K562 (cell line): ENCODE data around the gene UQCC2. TPM values are rescaled to one million over a fixed set of nuclear protein-coding genes. Genes with fewer than 3 reads are reported as not detected.

Source experiments
- ATAC-seq: fragments of 200-7000 bp; cut with Tn5 transposase; 3 replicates; pipeline ENCODE4 v1.9.1; 2020; ENCODE audit warnings: moderate library complexity
- BruUV-seq: library from RNA; stranded (reverse); fragments of 400-500 nt; replicated peaks from 2 replicates; lab custom pipeline; 2021; lab: Mats Ljungman, UMichigan
- CTCF ChIA-PET: fragments of 300-600 bp; formaldehyde crosslinking; extraction: SDS; loops from one replicate; lab custom pipeline; 2021; ENCODE audit warnings: low intra/inter-chr PET ratio; lab: Yijun Ruan, JAX
- POLR2A ChIA-PET: fragments of 300-600, 350-650 bp; sonication (Branson Sonifier 250); formaldehyde crosslinking; extraction: SDS; loops from one replicate; lab custom pipeline; 2021; ENCODE audit warnings: antibody characterized with exemption, inconsistent platforms; lab: Yijun Ruan, JAX
- DNase-seq, 4 experiments: peaks; one replicate each; pipeline versions ENCODE4 v3.0.0 to v3.0.0-alpha.2; 2011 to 2018; ENCODE audit warnings: low spot score in 3 of 4, mixed read lengths in 3 of 4; ENCODE audit errors: extremely low read depth in 1 of 4
- FAIRE-seq: peaks from 2 replicates; lab custom pipeline; 2011; peaks lifted over from hg19 to GRCh38; lab: Jason Lieb, UNC
- H2AFZ ChIP-seq: 2 replicates; pipeline ENCODE4 v1.6.0; 2011; ENCODE audit warnings: low read depth, low read length, control low read depth, inconsistent platforms
- H3K27ac ChIP-seq: fragments of 200-600 bp; 3 replicates; pipeline ENCODE4 v1.8.0; 2011; ENCODE audit warnings: low read depth, mild to moderate bottlenecking, control low read depth, inconsistent platforms, low read length, moderate library complexity, mixed read lengths; ENCODE audit errors: extremely low read depth
- H3K27me3 ChIP-seq, 2 experiments: fragments of 300-600 bp in 1 of 2; 2 replicates in 1 of 2; 3 replicates in 1 of 2; pipeline versions ENCODE4 v1.6.0 to v1.8.0; 2011; ENCODE audit warnings: inconsistent platforms in 2 of 2, low read length in 2 of 2, mild to moderate bottlenecking in 1 of 2, mixed read lengths in 1 of 2, moderate library complexity in 1 of 2; ENCODE audit not compliant: control insufficient read depth in 2 of 2, insufficient read depth in 2 of 2
- H3K36me3 ChIP-seq: fragments of 300-600 bp; 3 replicates; pipeline ENCODE4 v1.8.0; 2011; ENCODE audit warnings: mild to moderate bottlenecking, low read length, inconsistent platforms; ENCODE audit not compliant: control insufficient read depth, insufficient read depth
- H3K4me1 ChIP-seq, 2 experiments: fragments of 200-600 bp in 1 of 2; replicated peaks in 1 of 2; 2 replicates in 1 of 2; 3 replicates in 1 of 2; pipeline versions ENCODE4 v1.5.1 to v1.8.0; 2011; ENCODE audit warnings: inconsistent platforms in 2 of 2, low read length in 2 of 2, mild to moderate bottlenecking in 1 of 2, mixed read lengths in 1 of 2, moderate library complexity in 1 of 2; ENCODE audit not compliant: control insufficient read depth in 2 of 2, insufficient read depth in 2 of 2
- H3K4me2 ChIP-seq: 2 replicates; pipeline ENCODE4 v1.6.1; 2011; ENCODE audit warnings: low read length, control low read depth, inconsistent platforms, mixed read lengths; ENCODE audit not compliant: insufficient read depth
- H3K4me3 ChIP-seq: fragments of 200-600 bp; sonication (generic), shearing (Covaris generic); 2 replicates; pipeline ENCODE4 v1.5.1; 2016; ENCODE audit warnings: control low read depth, inconsistent platforms
- H3K79me2 ChIP-seq: fragments of 200-600 bp; 3 replicates; pipeline ENCODE4 v1.8.0; 2011; ENCODE audit warnings: low read length, inconsistent platforms; ENCODE audit not compliant: control insufficient read depth, insufficient read depth
- H3K9ac ChIP-seq, 2 experiments: 2 replicates each; pipeline versions ENCODE4 v1.6.0 to v1.6.1; 2011; ENCODE audit warnings: low read depth in 2 of 2, low read length in 2 of 2, control low read depth in 1 of 2, inconsistent platforms in 1 of 2, mild to moderate bottlenecking in 1 of 2, mixed read lengths in 1 of 2; ENCODE audit not compliant: insufficient read depth in 1 of 2
- H3K9me1 ChIP-seq: one replicate; pipeline ENCODE4 v1.6.0; 2011; ENCODE audit warnings: inconsistent platforms, mild to moderate bottlenecking, low read length, moderate library complexity; ENCODE audit not compliant: control insufficient read depth, insufficient read depth
- H3K9me3 ChIP-seq: replicated peaks from 2 replicates; pipeline ENCODE4 v1.5.1; 2011; ENCODE audit warnings: low read depth, low read length, inconsistent platforms; ENCODE audit not compliant: control insufficient read depth, insufficient read depth
- H4K20me1 ChIP-seq: replicated peaks from 2 replicates; pipeline ENCODE4 v1.6.1; 2011; ENCODE audit warnings: low read length, inconsistent platforms, mixed read lengths; ENCODE audit not compliant: control insufficient read depth, insufficient read depth
- ARID3B ChIP-seq: fragments of 250-450 bp; sonication (Bioruptor Pico); IDR thresholded peaks from 2 replicates; pipeline ENCODE4 v1.4.0; 2020; ENCODE audit warnings: borderline replicate concordance
- CREB5 ChIP-seq: fragments of 250-450 bp; sonication (Bioruptor Pico); IDR thresholded peaks from 2 replicates; pipeline ENCODE4 v1.5.0; 2020; ENCODE audit warnings: mild to moderate bottlenecking
- CREM ChIP-seq: IDR thresholded peaks from 2 replicates; pipeline ENCODE4 v1.6.1; 2014; ENCODE audit warnings: antibody characterized with exemption, low read depth
- CSDE1 ChIP-seq, 2 experiments: fragments of 450-650 bp; IDR thresholded peaks; 2 replicates each; pipeline ENCODE4 v1.6.1; 2016; ENCODE audit warnings: mild to moderate bottlenecking in 1 of 2
- FOXK1 ChIP-seq: sonication (generic); formaldehyde crosslinking; IDR thresholded peaks from 2 replicates; pipeline ENCODE4 v1.8.0; 2022; ENCODE audit warnings: missing genetic modification reagents, mild to moderate bottlenecking, borderline replicate concordance
- KLF10 ChIP-seq: fragments of 250-450 bp; sonication (Bioruptor Pico); IDR thresholded peaks from 2 replicates; pipeline ENCODE4 v1.6.1; 2021; ENCODE audit warnings: matching md5 sums
- MCM5 ChIP-seq: fragments of 450-650 bp; IDR thresholded peaks from 2 replicates; pipeline ENCODE4 v1.6.1; 2016; ENCODE audit warnings: low read depth
- MNT ChIP-seq, 2 experiments: fragments of 450-650 bp; conservative IDR thresholded peaks; 2 replicates each; pipeline ENCODE4 v1.6.1; 2017; ENCODE audit warnings: mild to moderate bottlenecking in 2 of 2, moderate library complexity in 2 of 2
- TAL1 ChIP-seq: fragments of 450-650 bp; IDR thresholded peaks from 2 replicates; pipeline ENCODE4 v1.6.1; 2016; ENCODE audit warnings: mild to moderate bottlenecking
- THAP7 ChIP-seq: fragments of 250-450 bp; sonication (Bioruptor Pico); IDR thresholded peaks from 2 replicates; pipeline ENCODE4 v1.5.0; 2021
- TOE1 ChIP-seq, 2 experiments: fragments of 450-650 bp in 1 of 2; sonication (generic) in 1 of 2; formaldehyde crosslinking in 1 of 2; IDR thresholded peaks; 2 replicates each; pipeline versions ENCODE4 v1.7.1 to v1.8.0; 2016 to 2022; ENCODE audit warnings: borderline replicate concordance in 2 of 2, mild to moderate bottlenecking in 2 of 2, antibody characterized with exemption in 1 of 2, inconsistent platforms in 1 of 2, low read depth in 1 of 2, missing genetic modification reagents in 1 of 2, moderate library complexity in 1 of 2
- XRCC3 ChIP-seq: fragments of 450-650 bp; IDR thresholded peaks from 2 replicates; pipeline ENCODE4 v1.6.1; 2017; ENCODE audit warnings: mild to moderate bottlenecking, moderate library complexity
- ZNF398 ChIP-seq: fragments of 250-450 bp; sonication (Bioruptor Pico); IDR thresholded peaks from 2 replicates; pipeline ENCODE4 v1.8.0; 2021; ENCODE audit warnings: moderate library complexity, mild to moderate bottlenecking, inconsistent platforms
- WGBS: fragments of 100-300 bp; shearing (Covaris generic); methylation state at CpG from one replicate; pipeline ENCODE4 v1.1.6; 2016; ENCODE audit warnings: low coverage, mixed read lengths; ENCODE audit not compliant: insufficient coverage; ENCODE audit errors: missing lambda C conversion rate; 5-methylcytosine and 5-hydroxymethylcytosine counted together
- in situ Hi-C: fragments of 300-500 bp; cut with MboI; formaldehyde crosslinking; loops from 4 replicates; pipeline ENCODE4 v1.15.0; 2018; ENCODE audit warnings: inconsistent platforms, mixed read lengths
- intact Hi-C: fragments of 100-400 bp; cut with micrococcal nuclease; formaldehyde crosslinking; loops from 2 replicates; pipeline ENCODE4 v1.14.2; 2022
- polyA plus RNA-seq, 8 experiments: library from polyadenylated mRNA; depleted of rRNA in 4 of 8; stranded (reverse) in 5 of 8; unstranded in 3 of 8; fragments of >200 nt; fragmentation: Nextera tagmentation in 2 of 8; fragmentation: Illumina TruSeq in 1 of 8; extraction: Ambion mirVana in 2 of 8; extraction: Trizol in 1 of 8; gene quantifications; 2 replicates each; pipeline versions ENCODE4 v1.2.1 to v1.2.3, GENCODE V29; 2011 to 2014; ENCODE audit warnings: inconsistent platforms in 1 of 8, missing spikeins in 1 of 8
- total RNA-seq, 7 experiments: library from RNA; depleted of rRNA in 6 of 7; stranded (reverse); fragments of >200 nt in 6 of 7; fragmentation: Illumina TruSeq in 2 of 7; extraction: Trizol in 2 of 7; gene quantifications; 2 replicates each; pipeline versions ENCODE4 v1.2.1 to v1.2.3, GENCODE V29; 2011 to 2021; ENCODE audit warnings: low replicate concordance in 1 of 7

UQCC2 gene
- total and polyA plus RNA-seq, 9 of the 15 experiments (the other 6 are each of a cell fraction or from before 2014, with no cell fraction given), result 58.5 to 927 (median 158) TPM

GRCh38 chr6:33689148-33689494, 22.4 kb downstream of the UQCC2 start (continued):
- TF ChIP-seq MNT (conservative IDR thresholded peaks at IDR 0.05) (no peak), TAL1 (no peak), CSDE1 (IDR thresholded peaks at IDR 0.05) (no peak), CREM (no peak)

GRCh38 chr6:33688451-33689147, 22.9 kb downstream of the UQCC2 start:
- CTCF ChIA-PET, result no interaction called here
- TF ChIP-seq FOXK1 (no peak), CREB5 (CRISPR knock-in tag) (no peak), KLF10 (CRISPR knock-in tag) (no peak), MCM5 (no peak), THAP7 (CRISPR knock-in tag) (no peak), TOE1 (IDR thresholded peaks at IDR 0.05; ENCODE audit: borderline replicate concordance) (no peak), TOE1 (CRISPR knock-in tag; IDR thresholded peaks at IDR 0.05; ENCODE audit: borderline replicate concordance, low read depth) (no peak), XRCC3 (no peak), ARID3B (CRISPR knock-in tag) (no peak), ZNF398 (no peak)

More at GRCh38 chr6:33688451-33689147, 22.9 kb downstream of the UQCC2 start:
- H3K27ac ChIP-seq, result no peak overlapping the region
- in situ Hi-C loops, result no loop called here
- BruUV-seq, result no TSS peak
- DNase-seq (no peak), ATAC-seq (no peak), FAIRE-seq (no peak)
- H3K9me3 ChIP-seq, result no peaks in the 10 kb centered on the region
- no peaks in the 10 kb centered on the region for H3K9me1 ChIP-seq
- WGBS, result 88% methylated on average over 23 of the region's 25 CpGs
- POLR2A ChIA-PET, result interaction anchor here (0.6 to 1.3 kb wide), 3 partner anchors 12 to 85 kb away, joined by 3 to 4 read pairs (median 4); no protein-coding TSS in a partner anchor
- H3K36me3 ChIP-seq, result peaks cover 98% of the 10 kb centered on the region; the same call in 2 of the 3 replicates
- no peak overlapping the region for H3K4me2 ChIP-seq
- peaks cover 9% of the 10 kb centered on the region; the same call in 1 of the 2 replicates for H4K20me1 ChIP-seq
- H2AFZ ChIP-seq, result no peak overlapping the region
- H3K4me1 ChIP-seq, result peaks cover 0 to 15% of the 10 kb centered on the region in 2 experiments; a peak in 2 of 5 replicates
- intact Hi-C loops, result no loop called here
- no peak overlapping the region for H3K9ac ChIP-seq
- H3K79me2 ChIP-seq, result no peaks in the 10 kb centered on the region
- H3K27me3 ChIP-seq, result no peaks in the 10 kb centered on the region
- H3K4me3 ChIP-seq, result no peak overlapping the region
